Cardiac muscle cell (in vitro differentiated cells and primary cell): ENCODE results near the gene MMP23B. TPM values are rescaled to one million over a fixed set of nuclear protein-coding genes. Genes with fewer than 3 reads are reported as not detected.

Experiments
- DNase-seq, 2 donors: peaks; one replicate each; pipeline versions ENCODE4 v3.0.0 to v3.0.0-alpha.2; 2010 to 2017; ENCODE audit warnings: low read depth in 1 of 2, low spot score in 1 of 2
- H3K27ac ChIP-seq: fragments of 200-600 bp; sonication (generic); 2 replicates; pipeline ENCODE4 v1.5.1; 2016
- H3K27me3 ChIP-seq: fragments of 200-600 bp; sonication (generic); 2 replicates; pipeline ENCODE4 v1.6.0; 2016; ENCODE audit warnings: control low read depth
- H3K36me3 ChIP-seq: fragments of 200-600 bp; sonication (generic); 2 replicates; pipeline ENCODE4 v1.5.1; 2016; ENCODE audit warnings: control low read depth
- H3K4me1 ChIP-seq: fragments of 200-600 bp; sonication (generic); 2 replicates; pipeline ENCODE4 v1.8.1; 2017; ENCODE audit warnings: low read depth, mild to moderate bottlenecking, mixed run types
- H3K4me3 ChIP-seq: fragments of 200-600 bp; sonication (generic); 2 replicates; pipeline ENCODE4 v1.5.1; 2016; ENCODE audit warnings: mild to moderate bottlenecking
- H3K9me3 ChIP-seq: fragments of 200-600 bp; sonication (generic); 2 replicates; pipeline ENCODE4 v1.5.1; 2017; ENCODE audit warnings: low read depth, mild to moderate bottlenecking, control low read depth
- polyA plus RNA-seq: library from polyadenylated mRNA; unstranded; fragments of >200 nt; fragmentation: Nextera tagmentation; extraction: Ambion mirVana; gene quantifications from 2 replicates; pipeline ENCODE4 v1.2.1, GENCODE V29; 2016
- total RNA-seq: library from RNA; depleted of rRNA; stranded (reverse); fragments of >200 nt; gene quantifications from 2 replicates; pipeline ENCODE4 v1.2.3, GENCODE V29; 2016
- TF ChIP-seq, protein P1 (sequence below): IDR thresholded peaks from 2 replicates; pipeline ENCODE4 v1.5.1; 2012; ENCODE audit warnings: low read depth, mild to moderate bottlenecking, low read length

The MMP23B gene
- total and polyA plus RNA-seq, 2 experiments from 2014 or later: 14.1 to 23.6 TPM

DNA sequence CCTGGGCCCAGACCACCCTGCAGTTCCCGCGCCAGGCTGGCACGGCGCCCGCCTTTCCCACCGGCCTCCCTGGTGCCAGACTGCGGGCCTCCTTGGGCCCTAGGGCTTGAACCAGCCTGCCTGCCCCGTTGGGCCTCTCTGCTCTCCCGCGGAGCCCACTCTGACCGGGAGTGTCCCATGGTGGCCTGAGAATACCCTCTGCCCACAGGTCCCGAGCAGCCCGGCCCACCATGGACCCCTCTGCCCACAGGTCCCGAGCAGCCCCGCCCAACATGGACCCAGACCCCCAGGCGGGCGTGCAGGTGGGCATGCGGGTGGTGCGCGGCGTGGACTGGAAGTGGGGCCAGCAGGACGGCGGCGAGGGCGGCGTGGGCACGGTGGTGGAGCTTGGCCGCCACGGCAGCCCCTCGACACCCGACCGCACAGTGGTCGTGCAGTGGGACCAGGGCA, 8.8 kb upstream of the MMP23B start:
- Histone ChIP-seq H3K9me3 (no peaks in the 10 kb centered on the region), H3K27me3 (no peaks in the 10 kb centered on the region), H3K4me1 (peaks cover 15% of the 10 kb centered on the region), H3K36me3 (peaks cover 4% of the 10 kb centered on the region), H3K4me3 (no peak overlapping the region), H3K27ac (no peak overlapping the region)
- DNase-seq: no peak
- TF ChIP-seq, protein P1, sequence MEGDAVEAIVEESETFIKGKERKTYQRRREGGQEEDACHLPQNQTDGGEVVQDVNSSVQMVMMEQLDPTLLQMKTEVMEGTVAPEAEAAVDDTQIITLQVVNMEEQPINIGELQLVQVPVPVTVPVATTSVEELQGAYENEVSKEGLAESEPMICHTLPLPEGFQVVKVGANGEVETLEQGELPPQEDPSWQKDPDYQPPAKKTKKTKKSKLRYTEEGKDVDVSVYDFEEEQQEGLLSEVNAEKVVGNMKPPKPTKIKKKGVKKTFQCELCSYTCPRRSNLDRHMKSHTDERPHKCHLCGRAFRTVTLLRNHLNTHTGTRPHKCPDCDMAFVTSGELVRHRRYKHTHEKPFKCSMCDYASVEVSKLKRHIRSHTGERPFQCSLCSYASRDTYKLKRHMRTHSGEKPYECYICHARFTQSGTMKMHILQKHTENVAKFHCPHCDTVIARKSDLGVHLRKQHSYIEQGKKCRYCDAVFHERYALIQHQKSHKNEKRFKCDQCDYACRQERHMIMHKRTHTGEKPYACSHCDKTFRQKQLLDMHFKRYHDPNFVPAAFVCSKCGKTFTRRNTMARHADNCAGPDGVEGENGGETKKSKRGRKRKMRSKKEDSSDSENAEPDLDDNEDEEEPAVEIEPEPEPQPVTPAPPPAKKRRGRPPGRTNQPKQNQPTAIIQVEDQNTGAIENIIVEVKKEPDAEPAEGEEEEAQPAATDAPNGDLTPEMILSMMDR: no peak

DNA sequence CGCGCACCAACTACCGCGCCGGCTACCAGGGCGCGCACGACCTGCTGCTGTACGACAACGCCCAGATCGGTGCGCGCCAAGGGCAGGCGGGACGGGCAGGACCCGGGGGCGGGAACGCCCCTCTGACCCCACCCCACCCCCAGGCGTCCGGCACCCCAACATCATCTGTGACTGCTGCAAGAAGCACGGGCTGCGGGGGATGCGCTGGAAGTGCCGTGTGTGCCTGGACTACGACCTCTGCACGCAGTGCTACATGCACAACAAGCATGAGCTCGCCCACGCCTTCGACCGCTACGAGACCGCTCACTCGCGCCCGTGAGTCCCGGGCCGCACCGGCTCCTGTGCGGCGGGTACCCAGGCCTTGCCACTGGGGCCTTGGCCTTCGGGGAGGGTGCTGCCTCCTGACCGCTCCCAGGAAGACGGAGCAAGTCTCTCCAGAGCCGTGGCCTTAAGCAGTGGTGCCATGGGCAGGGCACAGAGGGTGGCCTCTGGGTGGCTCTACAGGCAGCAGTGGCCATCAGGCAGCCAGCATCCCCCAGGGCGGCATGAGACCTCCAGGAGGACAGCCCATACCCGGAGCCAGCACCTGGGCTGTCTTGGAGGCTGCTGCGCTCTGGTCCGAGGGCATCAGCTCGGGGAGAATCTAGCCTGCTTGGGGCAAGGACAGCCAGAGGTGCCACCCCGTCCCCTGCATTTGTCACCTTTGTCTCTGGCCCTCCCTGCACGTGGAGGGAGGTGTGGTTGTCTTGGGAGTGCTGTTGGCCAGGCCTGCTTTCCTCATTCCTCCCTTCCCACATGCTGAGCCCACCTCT, 8.1 kb upstream of the MMP23B start:
- peaks cover 15% of the 10 kb centered on the region for H3K4me1 ChIP-seq
- no peaks in the 10 kb centered on the region for H3K9me3 ChIP-seq
- DNase-seq: no peak
- H3K4me3 ChIP-seq: no peak overlapping the region
- H3K36me3 ChIP-seq: peaks cover 8% of the 10 kb centered on the region
- TF ChIP-seq, protein P1: no peak
- H3K27me3 ChIP-seq: peaks cover under 1% of the 10 kb centered on the region
- H3K27ac ChIP-seq: peak overlapping the region; percentile 48

DNA sequence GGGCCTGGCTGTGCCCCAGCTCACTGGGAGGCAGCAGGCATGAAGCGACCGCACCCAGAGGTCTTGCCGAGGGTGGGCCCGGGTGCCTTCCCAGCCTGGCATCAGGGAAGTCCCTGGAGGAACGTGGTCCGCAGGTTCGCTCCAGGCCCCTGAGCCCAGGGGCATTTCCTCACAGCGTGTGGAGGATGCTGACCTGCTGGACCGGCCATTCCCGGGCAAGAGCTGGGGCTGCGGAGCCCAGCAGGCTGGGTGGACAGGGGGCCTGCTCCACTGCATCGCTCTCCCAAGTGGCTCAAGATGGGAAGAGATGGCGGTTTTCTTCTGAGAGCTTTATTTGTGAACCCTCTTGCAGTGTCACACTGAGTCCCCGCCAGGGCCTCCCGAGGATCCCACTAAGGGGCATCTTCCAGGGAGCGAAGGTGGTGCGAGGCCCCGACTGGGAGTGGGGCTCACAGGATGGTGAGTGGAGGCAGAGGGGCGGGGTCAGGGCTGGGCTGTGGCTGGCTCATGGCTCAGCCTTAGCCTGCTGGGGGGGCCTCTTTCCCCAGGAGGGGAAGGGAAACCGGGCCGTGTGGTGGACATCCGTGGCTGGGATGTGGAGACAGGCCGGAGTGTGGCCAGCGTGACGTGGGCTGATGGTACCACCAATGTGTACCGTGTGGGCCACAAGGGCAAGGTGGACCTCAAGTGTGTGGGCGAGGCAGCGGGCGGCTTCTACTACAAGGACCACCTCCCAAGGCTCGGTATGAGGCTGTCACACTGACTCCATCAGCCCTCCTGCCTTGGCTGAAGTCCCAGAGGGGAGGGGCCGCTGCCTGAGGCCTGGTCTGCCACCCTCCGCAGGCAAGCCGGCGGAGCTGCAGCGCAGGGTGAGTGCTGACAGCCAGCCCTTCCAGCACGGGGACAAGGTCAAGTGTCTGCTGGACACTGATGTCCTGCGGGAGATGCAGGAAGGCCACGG, 7.2 kb upstream of the MMP23B start:
- TF ChIP-seq, protein P1: no peak
- H3K4me1 ChIP-seq: peaks cover 15% of the 10 kb centered on the region
- no peaks in the 10 kb centered on the region for H3K9me3 ChIP-seq
- peaks cover 9% of the 10 kb centered on the region for H3K27me3 ChIP-seq
- H3K36me3 ChIP-seq: peaks cover 8% of the 10 kb centered on the region
- DNase-seq: peak; percentile 58 to 95
- no peak overlapping the region for H3K4me3 ChIP-seq
- H3K27ac ChIP-seq: peak overlapping the region; percentile 48

DNA sequence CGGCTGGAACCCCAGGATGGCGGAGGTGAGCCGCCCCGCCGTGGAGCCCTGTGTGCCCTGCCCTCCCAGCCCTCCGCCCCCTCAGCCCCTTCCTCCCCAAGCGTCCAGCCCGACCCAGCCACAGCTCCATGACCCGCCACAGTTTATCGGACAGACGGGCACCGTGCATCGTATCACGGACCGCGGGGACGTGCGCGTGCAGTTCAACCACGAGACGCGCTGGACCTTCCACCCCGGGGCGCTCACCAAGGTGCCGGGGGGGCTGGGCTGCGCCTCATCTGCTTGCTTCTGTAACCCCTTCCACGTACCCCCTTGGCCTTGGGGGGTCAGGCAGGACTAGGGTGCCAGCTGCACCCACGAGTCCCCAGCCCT, 6.6 kb upstream of the MMP23B start:
- H3K4me3 ChIP-seq: no peak overlapping the region
- H3K4me1 ChIP-seq: peaks cover 15% of the 10 kb centered on the region

DNA sequence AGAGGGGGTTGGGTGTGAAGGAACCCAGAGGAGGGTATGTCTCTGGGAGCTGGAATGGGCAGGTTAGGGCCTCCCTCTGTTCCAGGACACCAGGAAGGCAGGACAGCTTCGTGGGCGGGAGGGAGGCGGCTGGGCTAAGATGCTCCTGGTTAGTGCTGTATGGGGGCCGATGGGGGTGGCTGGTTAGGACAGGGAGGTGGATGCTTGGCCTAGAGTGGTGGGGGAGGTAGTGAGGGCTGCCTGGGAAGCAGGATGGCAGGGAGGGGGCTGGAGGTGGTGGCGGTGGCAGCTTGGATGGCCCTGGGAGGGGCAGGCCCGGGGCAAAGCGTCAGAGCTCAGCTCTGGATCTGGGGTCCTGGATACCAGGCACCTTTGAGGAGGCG, 6.2 kb upstream of the MMP23B start:
- TF ChIP-seq, protein P1: no peak
- Histone ChIP-seq H3K27me3 (peaks cover 20% of the 10 kb centered on the region), H3K27ac (no peak overlapping the region), H3K9me3 (no peaks in the 10 kb centered on the region), H3K4me3 (no peak overlapping the region), H3K36me3 (peaks cover 8% of the 10 kb centered on the region), H3K4me1 (peaks cover 15% of the 10 kb centered on the region)
- DNase-seq: no peak

More for the DNA sequence above, 6.6 kb upstream of the MMP23B start:
- H3K27ac ChIP-seq: no peak overlapping the region
- H3K36me3 ChIP-seq: peaks cover 8% of the 10 kb centered on the region
- peaks cover 16% of the 10 kb centered on the region for H3K27me3 ChIP-seq
- TF ChIP-seq, protein P1: no peak
- no peak for DNase-seq
- no peaks in the 10 kb centered on the region for H3K9me3 ChIP-seq
